Tibial nerve (tissue), 3 donors: Measurements from ENCODE around the gene EEPD1.

ENCODE experiments used
- POLR2A ChIP-seq, 2 donors: fragments of 450-650 bp; IDR thresholded peaks; one replicate each; pipeline ENCODE4 v1.6.1; 2017; ENCODE audit warnings: antibody characterized with exemption in 2 of 2, mild to moderate bottlenecking in 2 of 2, moderate library complexity in 2 of 2
- TF ChIP-seq, protein P1 (sequence below), 5 experiments: fragments of 200-600 bp in 3 of 5; fragments of 450-650 bp in 2 of 5; sonication (generic) in 3 of 5; IDR thresholded peaks; one replicate each; pipeline ENCODE4 v1.5.1; 2016 to 2019; ENCODE audit warnings: antibody characterized with exemption in 5 of 5, mild to moderate bottlenecking in 3 of 5, moderate library complexity in 2 of 5

DNA sequence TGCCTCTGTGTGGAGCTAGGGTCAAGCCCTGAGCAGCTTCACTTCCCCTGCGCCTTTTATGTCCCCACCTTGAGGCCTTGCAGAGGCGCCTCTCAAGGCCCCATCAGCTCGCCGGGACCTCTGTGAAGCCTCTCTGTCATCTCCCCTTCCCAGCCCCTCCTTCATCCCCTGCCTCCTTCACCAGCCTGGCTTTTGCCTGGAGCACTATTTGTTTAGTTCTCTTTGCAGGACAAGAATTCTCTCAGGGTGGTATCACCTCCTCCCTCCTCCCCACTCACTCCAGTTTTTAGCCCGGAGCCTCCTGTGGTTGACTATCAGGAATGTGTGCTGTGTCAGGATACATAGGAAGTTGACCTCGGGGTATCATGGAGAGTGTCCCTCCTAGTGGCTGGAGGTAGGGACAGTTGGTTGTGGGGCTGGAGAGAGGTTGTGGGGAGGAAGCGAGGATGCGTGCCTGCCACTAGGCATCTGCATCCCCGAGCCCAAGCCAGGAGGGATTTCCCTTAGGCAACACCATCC lies 146.8 kb downstream of the EEPD1 start:
- TF ChIP-seq POLR2A (IDR thresholded peaks at IDR 0.05): no peak
- TF ChIP-seq, protein P1, sequence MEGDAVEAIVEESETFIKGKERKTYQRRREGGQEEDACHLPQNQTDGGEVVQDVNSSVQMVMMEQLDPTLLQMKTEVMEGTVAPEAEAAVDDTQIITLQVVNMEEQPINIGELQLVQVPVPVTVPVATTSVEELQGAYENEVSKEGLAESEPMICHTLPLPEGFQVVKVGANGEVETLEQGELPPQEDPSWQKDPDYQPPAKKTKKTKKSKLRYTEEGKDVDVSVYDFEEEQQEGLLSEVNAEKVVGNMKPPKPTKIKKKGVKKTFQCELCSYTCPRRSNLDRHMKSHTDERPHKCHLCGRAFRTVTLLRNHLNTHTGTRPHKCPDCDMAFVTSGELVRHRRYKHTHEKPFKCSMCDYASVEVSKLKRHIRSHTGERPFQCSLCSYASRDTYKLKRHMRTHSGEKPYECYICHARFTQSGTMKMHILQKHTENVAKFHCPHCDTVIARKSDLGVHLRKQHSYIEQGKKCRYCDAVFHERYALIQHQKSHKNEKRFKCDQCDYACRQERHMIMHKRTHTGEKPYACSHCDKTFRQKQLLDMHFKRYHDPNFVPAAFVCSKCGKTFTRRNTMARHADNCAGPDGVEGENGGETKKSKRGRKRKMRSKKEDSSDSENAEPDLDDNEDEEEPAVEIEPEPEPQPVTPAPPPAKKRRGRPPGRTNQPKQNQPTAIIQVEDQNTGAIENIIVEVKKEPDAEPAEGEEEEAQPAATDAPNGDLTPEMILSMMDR (IDR thresholded peaks at IDR 0.05): no peak
